ENCODE measurements around the gene LRFN4.

The LRFN4 gene

DNA sequence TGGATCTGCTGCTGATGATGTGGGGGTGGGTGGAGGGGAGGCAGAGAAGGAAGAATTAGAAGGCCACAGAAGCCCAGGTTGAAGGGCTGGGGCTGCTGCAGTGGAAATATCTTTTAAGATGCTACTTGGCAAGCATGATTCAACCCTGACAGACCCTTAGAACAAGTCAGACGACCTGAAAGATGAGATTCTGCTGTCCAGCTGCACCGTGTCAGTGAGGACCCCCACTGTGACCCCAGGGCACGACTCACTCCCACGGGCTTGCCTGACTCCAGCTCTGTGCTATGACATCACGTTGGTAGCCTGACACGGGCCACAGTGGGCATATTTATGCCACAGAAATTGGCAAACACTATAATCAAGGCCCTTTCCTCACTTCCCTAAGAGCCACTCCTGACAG, 36.0 kb downstream of the LRFN4 start:
- no peak for DNase-seq

DNA sequence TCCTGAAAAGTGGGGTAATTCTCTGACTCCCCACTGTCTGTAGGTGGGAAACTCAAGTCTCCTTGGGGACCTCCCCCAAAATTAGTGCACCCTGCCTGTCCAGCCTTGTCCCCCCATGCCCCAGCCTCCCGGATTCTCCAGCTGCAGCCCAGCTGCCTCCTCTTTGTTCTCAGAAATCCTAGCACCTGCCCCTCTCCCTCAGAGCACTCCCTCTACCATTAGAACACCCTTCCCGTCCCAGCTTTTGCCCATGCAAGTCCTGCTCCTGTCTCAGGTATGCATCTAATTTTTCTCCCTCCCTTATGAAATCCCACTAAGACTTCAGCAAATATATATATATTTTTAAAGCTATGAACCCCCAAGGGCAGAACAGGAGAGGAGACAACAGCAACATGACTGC, 37.3 kb downstream of the LRFN4 start:
- no peak for DNase-seq

DNA sequence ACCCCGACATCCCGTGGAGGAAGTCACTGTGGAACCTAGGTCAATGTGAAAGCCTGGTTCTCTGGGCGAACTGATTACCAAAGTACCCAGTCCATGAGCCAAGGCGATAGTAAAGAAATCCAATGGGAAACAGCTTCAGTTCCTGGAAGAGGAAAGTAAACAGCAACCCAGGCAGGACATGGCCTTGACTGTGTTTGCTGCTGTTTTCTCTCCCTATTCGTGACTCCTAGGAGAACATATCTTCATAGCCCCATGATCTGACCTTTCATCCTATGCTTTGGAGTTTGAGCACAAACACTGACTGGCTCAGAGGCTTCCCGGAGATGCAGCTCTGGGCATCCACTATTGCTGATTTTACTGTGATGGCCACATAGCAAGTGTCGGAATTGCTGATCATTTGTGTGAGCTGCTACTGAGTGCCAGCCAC, 45.1 kb downstream of the LRFN4 start:
- DNase-seq: no peak

DNA sequence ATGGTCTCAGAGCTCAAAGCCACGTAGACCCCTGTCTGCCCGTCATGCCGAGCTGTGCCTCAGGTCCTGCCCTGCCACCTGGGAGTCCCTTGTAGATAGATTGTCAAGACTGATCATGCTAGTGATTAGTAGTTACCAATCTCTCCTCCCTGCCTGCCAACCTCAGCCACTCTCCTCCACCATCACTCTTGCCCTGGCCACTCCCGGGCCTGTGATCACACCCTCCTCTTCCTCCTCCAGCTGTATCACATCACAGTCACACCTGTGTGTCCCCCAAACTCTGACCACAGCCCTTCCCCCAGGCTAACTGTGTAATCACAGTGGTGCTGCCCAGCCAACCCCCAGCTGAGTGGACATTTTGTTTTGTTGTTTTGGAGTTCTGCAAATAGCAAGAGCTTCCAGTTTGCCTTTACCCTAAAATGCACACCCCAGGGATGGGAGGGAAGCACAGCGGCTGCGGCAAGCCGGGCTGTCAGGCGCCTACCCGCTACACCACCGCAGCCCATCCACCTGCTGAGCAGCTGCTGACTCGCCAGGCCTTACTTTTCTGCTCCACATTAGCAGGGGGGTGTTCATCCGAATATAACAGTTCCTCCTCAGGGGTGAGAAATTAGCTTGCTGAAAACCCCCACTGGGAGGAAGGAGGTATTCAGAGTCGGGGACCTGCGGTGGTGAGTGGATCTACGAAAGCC, 45.8 kb downstream of the LRFN4 start:
- no peak for DNase-seq

DNA sequence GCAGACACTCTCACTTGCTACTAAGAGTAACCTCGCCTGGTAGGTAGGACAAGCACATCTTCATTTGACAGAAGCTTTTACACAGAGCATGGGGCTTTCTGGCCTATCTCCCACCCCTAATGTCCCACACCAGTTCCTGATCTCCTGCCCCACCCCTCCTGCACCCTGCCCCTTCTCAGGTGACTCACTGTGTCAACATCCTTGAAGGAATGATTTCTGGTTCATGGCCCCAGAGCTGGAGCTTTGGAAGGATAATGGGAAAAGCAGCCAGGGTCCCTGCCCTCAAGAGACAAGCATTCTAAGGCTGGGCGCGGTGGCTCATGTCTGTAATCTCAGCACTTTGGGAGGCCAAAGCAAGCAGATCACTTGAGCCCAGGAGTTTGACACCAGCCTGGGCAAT, 47.2 kb downstream of the LRFN4 start:
- no peak for DNase-seq

DNA sequence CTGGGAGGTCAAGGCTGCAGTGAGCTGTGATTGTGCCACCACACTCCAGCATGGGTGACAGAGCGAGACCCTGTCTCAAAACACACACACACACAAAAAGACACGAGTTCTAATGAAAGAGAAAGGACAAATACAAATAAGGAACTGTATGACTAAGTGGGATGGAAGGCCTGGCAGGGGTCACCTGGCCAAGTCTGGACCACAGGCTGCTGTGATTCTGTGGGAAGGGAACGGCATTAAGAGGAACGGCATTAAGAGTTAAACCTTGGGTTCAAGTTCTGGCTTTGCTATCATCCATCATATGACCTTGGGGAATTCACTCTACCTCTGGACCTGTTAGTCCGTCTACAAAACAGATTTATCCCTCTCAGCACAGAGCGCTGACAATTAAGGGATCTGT, 47.7 kb downstream of the LRFN4 start:
- no peak for DNase-seq

DNA sequence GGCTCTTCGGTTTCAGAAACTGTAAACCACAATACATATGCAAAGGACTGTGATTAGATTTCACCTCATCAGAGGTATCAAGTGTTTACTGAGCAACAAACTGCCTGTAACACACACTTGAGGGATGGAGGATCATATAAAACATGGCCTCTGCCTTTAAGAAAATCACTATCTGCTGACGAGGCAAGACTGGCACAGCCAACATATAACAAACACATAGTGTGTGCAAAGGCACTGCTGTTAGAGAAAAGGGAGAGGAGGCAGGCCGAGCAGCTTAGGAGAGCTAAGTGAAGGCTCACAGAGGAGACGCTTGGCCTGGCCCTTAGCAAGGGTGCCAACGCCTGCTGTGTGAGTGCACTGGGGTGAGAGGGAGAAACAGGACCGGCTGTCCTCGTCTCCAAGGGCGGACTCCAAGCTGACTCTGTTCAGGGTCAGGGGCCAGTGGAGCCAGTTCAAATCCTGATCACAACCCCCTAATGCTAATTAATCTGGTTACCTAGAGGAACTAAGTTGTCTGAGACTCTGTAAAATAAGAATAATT, 48.2 kb downstream of the LRFN4 start:
- no peak for DNase-seq

DNA sequence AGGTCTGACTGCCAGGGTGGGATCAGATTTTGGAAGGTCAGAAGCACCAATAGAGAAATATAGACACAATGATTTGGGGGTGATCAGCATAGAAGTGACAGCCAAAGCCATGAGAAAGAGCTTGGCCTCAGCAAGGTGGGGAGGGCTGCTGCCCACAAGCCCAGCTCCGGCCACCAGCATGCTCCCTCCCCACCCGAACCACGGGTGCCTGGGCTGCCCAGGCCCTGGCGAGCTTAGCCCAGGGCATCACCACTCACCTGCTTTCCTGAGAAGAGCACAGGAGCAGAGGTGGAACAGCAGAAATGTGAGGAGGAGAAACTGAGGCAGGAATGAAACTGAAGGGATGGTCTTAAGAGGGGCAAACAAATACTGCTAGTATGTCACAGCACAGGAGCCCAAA, 48.8 kb downstream of the LRFN4 start:
- no peak for DNase-seq

DNA sequence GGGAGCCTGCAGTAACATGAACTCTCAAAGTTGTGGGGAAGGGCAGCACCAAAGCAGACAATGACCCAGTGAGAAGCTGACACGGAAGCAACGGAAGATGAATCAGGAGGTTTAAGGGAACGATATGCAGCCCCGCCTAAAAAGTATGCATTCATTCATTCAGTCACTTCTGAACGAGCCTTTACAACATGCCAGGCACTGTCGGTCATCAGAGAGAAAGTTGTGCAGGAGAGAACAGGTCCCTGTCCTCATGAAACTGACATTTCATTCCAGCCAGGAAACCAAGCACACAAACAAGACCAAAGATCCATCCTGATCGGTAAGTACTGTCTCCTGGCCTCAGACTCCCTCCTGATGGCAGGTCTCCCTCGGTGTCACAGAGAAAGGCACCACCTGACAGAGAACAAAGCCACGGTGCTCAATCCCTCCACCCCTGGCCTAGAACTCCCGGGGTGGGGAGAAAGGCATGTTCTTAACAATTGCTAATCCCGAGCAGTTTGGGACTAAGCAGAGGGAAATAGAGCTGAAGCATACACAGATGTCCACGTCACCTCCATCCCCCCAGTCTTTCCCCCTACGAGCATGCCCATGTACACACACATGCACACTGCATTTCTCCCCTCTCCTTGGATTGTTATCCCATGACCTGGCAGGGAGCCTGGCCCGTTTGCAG, 49.3 kb downstream of the LRFN4 start:
- DNase-seq: no peak

DNA sequence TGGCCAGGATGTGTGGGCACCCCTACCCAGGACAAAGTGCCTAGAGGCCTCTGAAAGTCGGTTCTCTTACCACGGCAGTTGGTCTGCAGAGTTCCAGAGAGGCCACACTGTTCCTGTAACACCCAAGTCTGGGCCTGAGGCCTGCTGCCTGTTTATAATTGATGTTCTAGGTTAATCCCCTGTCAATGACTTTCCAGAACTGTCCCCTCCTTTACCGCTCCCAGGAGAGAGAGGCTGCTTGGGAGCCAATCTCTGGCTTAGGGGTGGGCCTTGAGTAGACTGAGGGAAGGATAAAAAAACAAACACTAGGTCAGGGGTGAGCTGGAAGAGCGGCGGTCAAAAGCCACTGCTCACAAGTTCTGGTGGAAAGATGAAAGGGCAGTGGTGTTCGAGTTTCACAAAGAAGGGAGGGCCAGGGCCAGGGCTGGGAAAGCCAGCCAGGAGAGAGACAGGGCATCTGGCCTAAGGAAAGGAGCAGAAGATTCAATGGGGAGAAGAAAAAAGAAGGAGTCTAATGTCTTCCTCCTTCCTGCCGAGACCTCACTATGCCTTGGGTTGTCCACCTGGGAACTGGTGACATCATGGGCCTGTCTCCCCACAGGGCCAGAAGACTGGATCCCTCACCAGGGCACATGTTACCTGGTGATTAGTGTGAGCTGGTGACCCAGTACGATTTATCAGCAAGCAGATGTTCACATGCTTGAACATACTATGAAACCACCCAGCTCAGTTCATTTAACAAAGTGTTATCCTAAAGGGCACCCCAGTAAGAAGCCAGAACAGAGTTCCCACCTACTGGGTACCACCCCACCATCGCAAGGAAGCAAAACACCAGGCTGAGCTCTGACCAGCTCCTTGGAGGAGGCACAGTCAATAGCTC, 51.1 kb downstream of the LRFN4 start:
- DNase-seq: no peak

DNA sequence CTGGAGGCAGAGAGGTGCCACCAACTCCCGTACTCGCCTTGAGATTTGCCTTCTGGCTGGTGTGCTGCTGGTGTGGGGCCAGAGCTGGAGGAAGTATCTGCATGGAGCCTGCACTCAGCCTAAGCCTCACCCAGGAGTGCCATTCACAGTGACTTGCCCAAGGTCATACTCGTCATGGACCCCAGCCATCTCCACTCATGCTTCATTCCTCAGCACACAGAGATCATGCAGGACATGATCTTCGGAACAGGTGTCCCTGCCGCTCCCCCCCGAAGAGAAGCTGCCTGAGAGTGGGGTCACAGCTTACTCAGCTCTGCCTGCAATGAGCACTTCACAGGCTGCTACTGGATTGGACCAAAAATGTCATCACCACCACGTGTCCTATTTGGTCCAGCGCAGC, 52.3 kb downstream of the LRFN4 start:
- DNase-seq: no peak

DNA sequence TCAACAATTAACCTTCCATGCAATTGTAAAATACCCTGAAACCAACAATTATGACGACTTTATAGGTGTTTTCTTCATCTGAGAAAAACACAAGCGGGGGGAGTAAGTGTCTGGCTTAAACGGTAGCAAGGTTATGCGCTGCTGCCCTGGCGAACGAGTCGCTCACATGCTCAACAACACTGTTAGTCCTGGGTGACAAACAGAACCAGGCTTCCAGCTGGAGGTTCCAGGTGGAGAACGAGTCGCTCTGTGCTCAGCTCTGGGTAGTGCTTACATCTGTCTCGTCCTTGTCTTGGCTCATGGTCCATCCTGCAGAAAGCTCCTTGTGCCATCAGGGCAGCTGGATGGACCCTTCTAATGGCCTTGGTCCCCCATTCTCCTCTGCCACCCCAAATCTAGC, 53.2 kb downstream of the LRFN4 start:
- no peak for DNase-seq
